Measurements from ENCODE around the gene CHMP5.

CHMP5 gene

GRCh38 chr9:33285502-33285901 lies 20.7 kb downstream of the CHMP5 start:
- no peak for DNase-seq

GRCh38 chr9:33287087-33287490 lies 22.2 kb downstream of the CHMP5 start:
- peak; percentile 67 for DNase-seq

GRCh38 chr9:33288235-33288634 lies 23.4 kb downstream of the CHMP5 start:
- no peak for DNase-seq

GRCh38 chr9:33288828-33289483 lies 24.1 kb downstream of the CHMP5 start:
- DNase-seq = no peak

- no peak for DNase-seq
Observed at GRCh38 chr9:33289496-33289895, 24.6 kb downstream of the CHMP5 start.

GRCh38 chr9:33289936-33290246 lies 25.0 kb downstream of the CHMP5 start:
- no peak for DNase-seq

GRCh38 chr9:33290247-33291030 lies 25.6 kb downstream of the CHMP5 start, which contains the start of gene NFX1:
NFX1 (plus strand) TSS chr9:33290516; CDS start chr9:33290573, 57 bp downstream.
- DNase-seq = peak; percentile 95

- no peak for DNase-seq
Observed at GRCh38 chr9:33291031-33291397, 26.2 kb downstream of the CHMP5 start.

- no peak for DNase-seq
Observed at GRCh38 chr9:33291901-33292300, 27.1 kb downstream of the CHMP5 start.

GRCh38 chr9:33293782-33294181 lies 28.9 kb downstream of the CHMP5 start:
- no peak for DNase-seq

GRCh38 chr9:33294670-33295432 lies 30.0 kb downstream of the CHMP5 start:
- no peak for DNase-seq

GRCh38 chr9:33295571-33295970 lies 30.7 kb downstream of the CHMP5 start:
- DNase-seq = no peak

- DNase-seq = no peak
Observed at GRCh38 chr9:33297432-33297831, 32.6 kb downstream of the CHMP5 start.

GRCh38 chr9:33300546-33300945 lies 35.7 kb downstream of the CHMP5 start:
- DNase-seq = no peak

GRCh38 chr9:33304362-33304761 lies 39.5 kb downstream of the CHMP5 start:
- no peak for DNase-seq

GRCh38 chr9:33306037-33306436 lies 41.2 kb downstream of the CHMP5 start:
- DNase-seq = no peak

- no peak for DNase-seq
Observed at GRCh38 chr9:33307067-33307466, 42.2 kb downstream of the CHMP5 start.

GRCh38 chr9:33309903-33310302 lies 45.1 kb downstream of the CHMP5 start:
- no peak for DNase-seq

- DNase-seq = no peak
Observed at GRCh38 chr9:33310748-33311147, 45.9 kb downstream of the CHMP5 start.

GRCh38 chr9:33311953-33312352 lies 47.1 kb downstream of the CHMP5 start:
- no peak for DNase-seq

- DNase-seq = no peak
Observed at GRCh38 chr9:33315371-33315770, 50.5 kb downstream of the CHMP5 start.

GRCh38 chr9:33317136-33317535 lies 52.3 kb downstream of the CHMP5 start:
- peak; percentile 40 for DNase-seq

GRCh38 chr9:33318225-33318624 lies 53.4 kb downstream of the CHMP5 start:
- DNase-seq = no peak

- DNase-seq = no peak
Observed at GRCh38 chr9:33318781-33319180, 53.9 kb downstream of the CHMP5 start.

Measured in NCI-H774 (cell line).